ENCODE results near the gene STARD5. TPM values are rescaled to one million over a fixed set of nuclear protein-coding genes. Genes with fewer than 3 reads are reported as not detected.

STARD5 gene
- total and polyA plus RNA-seq, 2 of the 8 experiments (the other 6 are each of a cell fraction or from before 2014, with no cell fraction given): 5.5 to 10.4 TPM

GRCh38 chr15:81281766-81282605 lies 42.0 kb downstream of the STARD5 start (continued):
- TF ChIP-seq POLR2A (IDR thresholded peaks at IDR 0.05; ENCODE audit: control extremely low read depth in 1 of 2, low read depth in 2 of 2, low read length in 2 of 2) (no peak), JUND (IDR thresholded peaks at IDR 0.05; ENCODE audit: low read length) (no peak), SIX5 (IDR thresholded peaks at IDR 0.05; ENCODE audit: low read depth, low read length) (no peak), NRF1 (IDR thresholded peaks at IDR 0.05; ENCODE audit: low read depth, low read length) (no peak), TEAD4 (IDR thresholded peaks at IDR 0.05; ENCODE audit: low read depth, low read length) (no peak), TCF12 (IDR thresholded peaks at IDR 0.05; ENCODE audit: low read depth, low read length) (no peak)

All from H1 (cell line).